Central memory CD8-positive, alpha-beta T cell (primary cell): ENCODE data around the gene BCAS4.
"Not testable (repeated sequence)": the region's sequence is repeated elsewhere in the genome, so short reads cannot be mapped to it uniquely, and the experiment has no call there.

Experiments
- ATAC-seq: fragments of 150-1000 bp; cut with Tn5 transposase; replicated peaks from 2 replicates; pipeline ENCODE4 v1.10.0; 2022; ENCODE audit warnings: mild to moderate bottlenecking, moderate FRiP score, moderate number of reproducible peaks; ENCODE audit not compliant: poor library complexity, severe bottlenecking; ENCODE audit errors: extremely low read depth
- DNase-seq, 2 donors: peaks; one replicate each; pipeline ENCODE4 v3.0.0; 2021; ENCODE audit warnings: low spot score in 2 of 2
- H3K27ac Mint-ChIP-seq: one replicate; pipeline ENCODE4 v1.8.0; 2022; ENCODE audit warnings: low read depth, mild to moderate bottlenecking, moderate library complexity, mixed read lengths
- H3K27me3 Mint-ChIP-seq: one replicate; pipeline ENCODE4 v1.8.0; 2022; ENCODE audit warnings: mixed read lengths
- H3K36me3 Mint-ChIP-seq: one replicate; pipeline ENCODE4 v1.8.0; 2022; ENCODE audit warnings: mild to moderate bottlenecking, moderate library complexity, mixed read lengths; ENCODE audit not compliant: insufficient read depth
- H3K4me1 Mint-ChIP-seq: one replicate; pipeline ENCODE4 v1.8.0; 2022; ENCODE audit warnings: mixed read lengths
- H3K4me3 Mint-ChIP-seq: one replicate; pipeline ENCODE4 v1.8.0; 2022; ENCODE audit warnings: mild to moderate bottlenecking, moderate library complexity, mixed read lengths
- H3K9me3 Mint-ChIP-seq: one replicate; pipeline ENCODE4 v1.8.0; 2022; ENCODE audit warnings: mixed read lengths

Gene BCAS4

DNA sequence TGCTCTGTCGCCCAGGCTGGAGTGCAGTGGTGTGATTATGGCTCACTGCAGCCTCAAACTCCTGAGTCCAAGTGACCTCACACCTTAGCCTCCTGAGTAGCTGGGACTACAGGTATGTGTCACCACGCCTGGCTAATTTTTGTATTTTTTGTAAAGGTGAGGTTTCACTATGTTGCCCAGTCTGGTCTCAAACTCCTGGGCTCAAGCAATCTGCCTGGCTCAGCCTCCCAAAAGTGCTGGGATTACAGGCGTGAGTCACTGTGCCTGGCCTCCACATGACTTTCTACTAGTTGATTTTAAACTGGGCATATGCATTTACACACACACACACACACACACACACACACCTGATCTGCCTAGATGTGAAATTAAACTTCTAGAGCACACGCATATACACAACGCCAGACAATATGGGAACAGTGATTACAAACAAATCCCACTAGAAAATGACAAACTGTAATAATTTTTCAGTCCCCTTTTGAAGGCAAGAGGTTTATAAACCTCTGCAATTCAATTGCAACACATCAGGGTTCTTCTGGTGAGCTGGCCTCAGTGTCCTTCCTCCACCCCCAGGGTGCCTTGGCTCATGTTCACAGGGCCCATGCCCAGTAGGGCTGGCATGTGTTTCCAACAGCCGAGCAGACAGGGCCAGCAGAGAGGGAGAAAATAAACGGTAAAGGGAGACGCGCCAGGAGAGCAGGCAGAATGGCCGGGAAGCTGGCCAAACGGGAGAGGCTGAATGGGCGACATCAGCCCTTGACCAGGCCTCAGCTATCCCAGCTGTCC is 32.2 kb upstream of the BCAS4 start:
- H3K9me3 Mint-ChIP-seq: no peaks in the 10 kb centered on the region
- no peaks in the 10 kb centered on the region for H3K4me1 Mint-ChIP-seq
- H3K36me3 Mint-ChIP-seq: no peaks in the 10 kb centered on the region
- ATAC-seq (no peak), DNase-seq (no peak)
- no peak overlapping the region for H3K27ac Mint-ChIP-seq
- no peak overlapping the region for H3K4me3 Mint-ChIP-seq
- peaks cover 25% of the 10 kb centered on the region for H3K27me3 Mint-ChIP-seq

GRCh38 chr20:50763550-50764458 is 31.1 kb upstream of the BCAS4 start:
- ATAC-seq, H3K4me1 Mint-ChIP-seq: not testable (repeated sequence)

GRCh38 chr20:50765251-50765650 is 29.6 kb upstream of the BCAS4 start:
- not testable (repeated sequence) for H3K4me1 Mint-ChIP-seq, DNase-seq, ATAC-seq, H3K27ac Mint-ChIP-seq, H3K9me3 Mint-ChIP-seq, H3K4me3 Mint-ChIP-seq, H3K36me3 Mint-ChIP-seq
- H3K27me3 Mint-ChIP-seq: peaks cover 27% of the 10 kb centered on the region

More at GRCh38 chr20:50763550-50764458, 31.1 kb upstream of the BCAS4 start:
- H3K9me3 Mint-ChIP-seq, H3K36me3 Mint-ChIP-seq, H3K4me3 Mint-ChIP-seq, H3K27ac Mint-ChIP-seq, DNase-seq: not testable (repeated sequence)
- peaks cover 27% of the 10 kb centered on the region for H3K27me3 Mint-ChIP-seq

GRCh38 chr20:50765674-50766073 is 29.2 kb upstream of the BCAS4 start:
- DNase-seq (no peak), ATAC-seq (no peak)
- Mint-ChIP-seq H3K27ac (no peak overlapping the region), H3K4me1 (no peaks in the 10 kb centered on the region), H3K27me3 (peaks cover 27% of the 10 kb centered on the region), H3K9me3 (no peaks in the 10 kb centered on the region), H3K4me3 (no peak overlapping the region), H3K36me3 (no peaks in the 10 kb centered on the region)

DNA sequence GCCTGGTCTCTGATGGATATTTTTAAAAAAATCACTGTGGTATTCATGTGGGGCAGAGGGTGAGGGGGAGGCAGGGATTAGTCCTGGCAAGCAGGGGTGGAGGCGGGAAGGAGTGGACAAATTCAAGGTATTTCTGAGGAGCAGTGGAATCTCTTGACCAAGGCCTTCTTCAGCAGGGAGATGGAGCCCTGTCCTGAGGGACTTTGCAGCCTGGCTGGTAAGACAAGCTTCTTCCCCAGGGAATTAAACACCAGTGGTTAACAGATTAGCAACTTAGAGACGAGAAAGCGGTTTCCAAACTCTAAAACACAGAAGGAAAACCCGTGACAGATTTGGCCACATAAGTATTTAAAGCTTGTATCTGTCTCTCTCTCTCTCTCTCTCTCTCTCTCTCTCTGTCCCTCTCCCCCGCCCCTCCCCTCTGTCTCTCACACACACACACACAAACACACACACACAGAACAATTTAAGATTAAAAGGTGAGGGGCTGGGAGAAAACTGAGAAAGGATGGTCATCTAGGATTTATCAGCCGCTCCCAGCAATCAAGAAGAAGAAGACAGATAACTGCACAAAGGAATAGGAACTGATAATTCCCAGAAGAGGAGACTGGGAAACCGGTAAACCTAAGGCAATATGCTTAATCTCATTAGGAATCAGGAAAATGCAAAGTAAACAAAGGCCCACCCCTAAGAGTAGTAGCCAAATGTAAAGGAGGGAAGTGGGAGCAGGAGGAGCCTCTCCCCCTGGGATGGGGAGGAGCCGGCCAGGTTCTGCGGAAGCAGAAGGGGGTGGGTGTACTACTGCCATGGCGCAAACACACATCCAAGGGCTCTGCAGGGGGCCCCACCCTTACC is 27.7 kb upstream of the BCAS4 start:
- not testable (repeated sequence) for H3K9me3 Mint-ChIP-seq, H3K4me1 Mint-ChIP-seq, ATAC-seq, H3K36me3 Mint-ChIP-seq, DNase-seq, H3K27ac Mint-ChIP-seq, H3K4me3 Mint-ChIP-seq
- peaks cover 27% of the 10 kb centered on the region for H3K27me3 Mint-ChIP-seq

- H3K36me3 Mint-ChIP-seq, ATAC-seq, H3K4me3 Mint-ChIP-seq, H3K27ac Mint-ChIP-seq, DNase-seq, H3K4me1 Mint-ChIP-seq, H3K9me3 Mint-ChIP-seq: not testable (repeated sequence)
- peaks cover 18% of the 10 kb centered on the region for H3K27me3 Mint-ChIP-seq
Observed at GRCh38 chr20:50768991-50769390, 25.9 kb upstream of the BCAS4 start.

DNA sequence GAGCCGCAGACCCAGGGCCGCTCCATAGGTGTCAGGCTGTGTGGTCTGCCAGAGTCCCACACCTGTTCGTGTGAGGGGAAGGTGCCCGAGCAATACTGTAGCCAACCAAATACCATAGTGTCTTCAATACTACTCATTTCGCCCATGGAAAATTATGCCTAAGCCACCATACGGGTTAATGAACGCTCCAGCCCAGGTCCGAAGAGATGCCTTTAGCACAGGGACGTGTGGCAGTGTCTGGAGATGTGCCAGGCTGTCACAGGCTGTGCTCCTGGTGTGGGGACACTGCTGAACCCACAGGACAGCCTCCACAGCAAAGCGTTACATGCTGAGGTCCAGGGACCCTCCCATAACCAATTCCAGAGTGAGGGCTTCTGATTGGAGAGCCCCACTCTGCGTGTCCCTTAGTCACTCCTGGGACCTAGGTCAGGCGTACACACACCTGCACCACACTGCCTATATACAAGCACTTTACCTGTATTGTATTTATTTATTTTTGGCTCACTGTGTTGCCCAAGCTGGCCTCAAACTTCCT is 25.2 kb upstream of the BCAS4 start:
- H3K27ac Mint-ChIP-seq, DNase-seq, H3K4me3 Mint-ChIP-seq, ATAC-seq, H3K9me3 Mint-ChIP-seq, H3K4me1 Mint-ChIP-seq, H3K36me3 Mint-ChIP-seq: not testable (repeated sequence)
- H3K27me3 Mint-ChIP-seq: peaks cover 18% of the 10 kb centered on the region

DNA sequence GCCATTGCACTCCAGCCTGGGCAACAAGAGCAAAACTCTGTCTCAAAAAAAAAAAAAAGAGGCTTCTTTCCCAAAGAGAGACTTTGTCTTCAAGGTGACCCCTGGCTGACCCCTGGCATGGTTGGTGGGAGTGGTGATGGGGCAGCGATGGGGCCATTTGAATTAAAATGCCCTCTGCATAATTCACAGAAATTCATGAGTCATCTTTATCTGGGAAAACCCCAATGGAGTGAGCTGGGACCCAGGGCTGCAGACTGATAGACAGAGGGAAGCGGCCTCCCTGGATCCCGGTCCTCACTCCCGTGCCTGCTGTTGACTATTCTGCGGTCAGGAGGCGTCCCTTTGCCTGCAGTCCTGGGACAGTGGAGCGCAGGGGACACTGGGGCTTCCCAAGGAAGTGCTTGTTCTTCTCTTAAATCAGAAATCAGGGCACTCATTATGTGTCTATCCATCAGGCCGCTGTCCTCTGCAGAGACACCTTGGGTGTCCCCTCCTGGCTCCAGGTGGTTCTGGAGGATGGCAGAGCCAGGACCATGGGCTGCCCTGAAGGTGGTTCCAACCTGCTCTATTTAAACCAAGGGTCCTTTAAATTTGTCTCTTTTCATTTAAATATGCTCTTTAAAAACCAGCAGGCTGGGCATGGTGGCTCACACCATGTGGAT is 23.3 kb upstream of the BCAS4 start:
- H3K27ac Mint-ChIP-seq, H3K9me3 Mint-ChIP-seq, DNase-seq, H3K4me1 Mint-ChIP-seq, ATAC-seq, H3K36me3 Mint-ChIP-seq, H3K4me3 Mint-ChIP-seq: not testable (repeated sequence)
- H3K27me3 Mint-ChIP-seq: peaks cover 18% of the 10 kb centered on the region

DNA sequence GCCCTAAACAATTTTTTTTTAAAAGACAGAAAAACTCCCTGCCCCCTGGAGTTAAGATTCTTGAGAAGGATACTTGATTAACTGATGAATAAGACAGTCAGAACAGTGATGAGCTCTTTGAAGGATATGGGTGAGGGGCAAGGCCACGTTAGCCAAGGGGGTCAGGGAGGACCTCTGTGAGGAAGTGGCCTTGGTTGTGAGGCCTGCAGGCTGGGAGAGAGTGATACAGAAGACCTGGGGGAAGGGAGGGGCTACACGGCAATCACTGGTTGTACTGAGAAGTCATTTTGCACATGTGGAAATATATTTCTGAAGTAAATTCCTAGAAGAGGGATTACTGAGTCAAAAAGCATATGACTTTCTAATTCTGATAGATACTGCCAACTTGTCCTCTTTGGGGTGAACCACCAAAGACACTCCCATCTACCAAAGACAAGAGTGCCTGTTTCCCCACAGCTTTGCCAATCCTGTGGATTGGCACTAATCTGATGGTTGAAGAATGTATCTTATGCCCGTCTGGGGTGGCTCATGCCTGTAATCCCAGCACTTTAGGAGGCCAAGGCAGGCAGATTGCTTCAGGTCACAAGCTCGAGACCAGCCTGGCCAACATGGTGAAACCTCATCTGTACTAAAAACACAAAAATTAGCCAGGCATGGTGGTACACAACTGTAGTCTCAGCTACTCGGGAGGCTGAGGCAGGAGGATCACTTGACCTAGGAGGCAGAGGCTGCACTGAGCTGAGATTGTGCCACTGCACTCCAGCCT is 22.3 kb upstream of the BCAS4 start:
- Mint-ChIP-seq H3K27ac (no peak overlapping the region), H3K27me3 (peaks cover 16% of the 10 kb centered on the region), H3K4me3 (no peak overlapping the region), H3K9me3 (no peaks in the 10 kb centered on the region), H3K4me1 (no peaks in the 10 kb centered on the region), H3K36me3 (no peaks in the 10 kb centered on the region)
- no peak for DNase-seq
- no peak for ATAC-seq

DNA sequence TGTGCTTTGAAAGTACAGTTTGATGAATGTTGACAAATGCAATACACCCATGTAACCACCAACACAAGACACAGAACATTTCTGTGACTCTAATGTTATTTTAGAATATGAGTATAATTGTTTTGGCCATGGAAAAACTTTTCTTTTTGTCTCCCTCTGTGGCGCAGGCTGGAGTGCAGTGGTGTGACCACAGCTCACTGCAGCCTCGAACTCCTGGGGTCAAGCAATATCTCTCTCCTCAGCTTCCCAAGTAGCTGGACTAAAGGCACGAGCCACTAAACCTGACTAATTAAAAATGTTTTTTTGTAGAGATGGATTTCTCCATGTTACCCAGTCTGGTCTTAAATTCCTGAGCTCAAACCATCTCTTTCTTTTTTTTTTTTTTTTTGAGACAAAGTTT is 20.3 kb upstream of the BCAS4 start:
- ATAC-seq (no peak), DNase-seq (no peak)
- H3K4me1 Mint-ChIP-seq: no peaks in the 10 kb centered on the region
- peaks cover 20% of the 10 kb centered on the region for H3K27me3 Mint-ChIP-seq
- H3K36me3 Mint-ChIP-seq: no peaks in the 10 kb centered on the region
- no peak overlapping the region for H3K4me3 Mint-ChIP-seq
- H3K9me3 Mint-ChIP-seq: no peaks in the 10 kb centered on the region
- no peak overlapping the region for H3K27ac Mint-ChIP-seq

- H3K4me1 Mint-ChIP-seq: no peaks in the 10 kb centered on the region
- no peaks in the 10 kb centered on the region for H3K36me3 Mint-ChIP-seq
- H3K27ac Mint-ChIP-seq: no peak overlapping the region
- H3K9me3 Mint-ChIP-seq: no peaks in the 10 kb centered on the region
- H3K27me3 Mint-ChIP-seq: peaks cover 32% of the 10 kb centered on the region
- no peak for DNase-seq
- ATAC-seq: no peak
- no peak overlapping the region for H3K4me3 Mint-ChIP-seq
Observed at GRCh38 chr20:50776122-50776817, 18.6 kb upstream of the BCAS4 start.
